OCI-LY7 (cell line): ENCODE measurements around the gene TRPM3. TPM values are rescaled to one million over a fixed set of nuclear protein-coding genes. Genes with fewer than 3 reads are reported as not detected.

Experiments
- BruUV-seq: library from RNA; stranded (reverse); fragments of 400-500 nt; replicated peaks from 2 replicates; lab custom pipeline; 2021; lab: Mats Ljungman, UMichigan
- CTCF ChIA-PET: fragments of 300-600 bp; sonication (Branson Sonifier 250); formaldehyde crosslinking; loops from one replicate; lab custom pipeline; 2022; ENCODE audit warnings: antibody characterized with exemption; ENCODE audit not compliant: unreplicated experiment; lab: Charles Lee
- POLR2A ChIA-PET: fragments of 300-600 bp; sonication (Branson Sonifier 250); formaldehyde crosslinking; loops from one replicate; lab custom pipeline; 2022; ENCODE audit warnings: antibody characterized with exemption; lab: Charles Lee
- DNase-seq: peaks from one replicate; pipeline ENCODE4 v3.0.0-alpha.2; 2015; ENCODE audit warnings: low spot score
- H2AFZ ChIP-seq: fragments of 200-600 bp; sonication (generic), shearing (Covaris generic); 2 replicates; pipeline ENCODE4 v1.6.1; 2014; ENCODE audit warnings: mild to moderate bottlenecking, antibody characterized with exemption, low read length, moderate library complexity
- H3K27ac ChIP-seq: fragments of 200-600 bp; sonication (generic); 2 replicates; pipeline ENCODE4 v1.5.1; 2014; ENCODE audit warnings: mixed run types, low read depth, mild to moderate bottlenecking, moderate library complexity, low read length, inconsistent platforms; ENCODE audit not compliant: poor library complexity, severe bottlenecking
- H3K36me3 ChIP-seq: fragments of 200-600 bp; sonication (generic); 2 replicates; pipeline ENCODE4 v1.6.1; 2014; ENCODE audit warnings: mild to moderate bottlenecking, antibody characterized with exemption, low read length, moderate library complexity, mixed read lengths; ENCODE audit not compliant: insufficient read depth
- H3K4me1 ChIP-seq: fragments of 200-600 bp; sonication (generic); 2 replicates; pipeline ENCODE4 v1.5.1; 2014; ENCODE audit warnings: mild to moderate bottlenecking, low read length; ENCODE audit not compliant: insufficient read depth, poor library complexity, severe bottlenecking
- H3K4me2 ChIP-seq: fragments of 200-600 bp; sonication (generic); 2 replicates; pipeline ENCODE4 v1.6.1; 2014; ENCODE audit warnings: mild to moderate bottlenecking, low read length
- H3K4me3 ChIP-seq: fragments of 200-600 bp; sonication (generic); 2 replicates; pipeline ENCODE4 v1.5.1; 2014; ENCODE audit warnings: mild to moderate bottlenecking, low read depth, low read length; ENCODE audit not compliant: poor library complexity, severe bottlenecking
- H3K79me2 ChIP-seq: fragments of 200-600 bp; sonication (generic); 2 replicates; pipeline ENCODE4 v1.6.1; 2016; ENCODE audit warnings: low read depth, mild to moderate bottlenecking, low read length, moderate library complexity, mixed read lengths; ENCODE audit not compliant: insufficient read depth
- H3K9me2 ChIP-seq: fragments of 200-600 bp; sonication (generic); 2 replicates; pipeline ENCODE4 v1.6.1; 2016; ENCODE audit warnings: mild to moderate bottlenecking, low read length, mixed read lengths; ENCODE audit not compliant: insufficient read depth
- H3K9me3 ChIP-seq: fragments of 200-600 bp; sonication (generic); 2 replicates; pipeline ENCODE4 v1.6.1; 2014; ENCODE audit warnings: mild to moderate bottlenecking, mixed run types, low read length, mixed read lengths
- H4K20me1 ChIP-seq: fragments of 200-600 bp; sonication (generic); 2 replicates; pipeline ENCODE4 v1.6.1; 2014; ENCODE audit warnings: mild to moderate bottlenecking, antibody characterized with exemption, low read length, moderate library complexity, mixed read lengths; ENCODE audit not compliant: insufficient read depth
- CTCF ChIP-seq: fragments of 200-600 bp; sonication (generic); conservative IDR thresholded peaks from 2 replicates; pipeline ENCODE4 v1.5.1; 2014; ENCODE audit warnings: mild to moderate bottlenecking, antibody characterized with exemption, low read length, moderate library complexity, mixed read lengths
- EZH2phosphoT487 ChIP-seq: fragments of 200-600 bp; sonication (generic); IDR thresholded peaks from 2 replicates; pipeline ENCODE4 v1.6.1; 2018; ENCODE audit warnings: low read depth, borderline replicate concordance, mild to moderate bottlenecking, mixed run types, antibody characterized with exemption, low read length, moderate library complexity, mixed read lengths
- intact Hi-C: fragments of 100-400 bp; cut with micrococcal nuclease; formaldehyde crosslinking; loops from one replicate; pipeline ENCODE4 v1.10.0; 2022; ENCODE audit not compliant: unreplicated experiment
- total RNA-seq, 2 experiments: library from RNA; depleted of rRNA in 1 of 2; stranded (reverse); fragments of >200 nt in 1 of 2; shearing (Covaris generic) in 1 of 2; gene quantifications; 2 replicates each; pipeline ENCODE4 v1.2.3, GENCODE V29; 2014 to 2022

The TRPM3 gene
- total RNA-seq, 2 experiments from 2014 or later: not detected

- no peaks in the 10 kb centered on the region for H3K36me3 ChIP-seq
- H3K9me3 ChIP-seq: no peaks in the 10 kb centered on the region
- H3K4me3 ChIP-seq: no peak overlapping the region
- CTCF ChIA-PET: no interaction called here
- no peak overlapping the region for H3K4me2 ChIP-seq
- TF ChIP-seq CTCF (no peak), EZH2phosphoT487 (no peak)
- intact Hi-C loops: no loop called here
- H3K4me1 ChIP-seq: no peaks in the 10 kb centered on the region
- BruUV-seq: no TSS peak
- no peak overlapping the region for H3K27ac ChIP-seq
- H2AFZ ChIP-seq: no peak overlapping the region
- no peak for DNase-seq
- POLR2A ChIA-PET: interaction anchor here (1.5 kb wide), 1 partner anchor 9 kb away, joined by 4 read pairs; no protein-coding TSS in a partner anchor
- H4K20me1 ChIP-seq: no peaks in the 10 kb centered on the region
- no peaks in the 10 kb centered on the region for H3K79me2 ChIP-seq
- no peaks in the 10 kb centered on the region for H3K9me2 ChIP-seq
These were observed 635.3 kb downstream of the TRPM3 start for GRCh38 chr9:70486127-70486526.

- Histone ChIP-seq H4K20me1 (no peaks in the 10 kb centered on the region), H3K9me3 (no peaks in the 10 kb centered on the region), H3K36me3 (no peaks in the 10 kb centered on the region), H3K4me2 (no peak overlapping the region), H3K4me3 (no peak overlapping the region), H3K27ac (no peak overlapping the region), H3K4me1 (no peaks in the 10 kb centered on the region), H2AFZ (no peak overlapping the region), H3K9me2 (no peaks in the 10 kb centered on the region), H3K79me2 (no peaks in the 10 kb centered on the region)
- ChIA-PET CTCF (no interaction called here), POLR2A (no interaction called here)
- no peak for DNase-seq
- intact Hi-C loops: loop anchor here (2.0 kb wide), 1 partner anchor 19 kb away; no protein-coding TSS in a partner anchor
- no peak for TF ChIP-seq EZH2phosphoT487
- no peak for TF ChIP-seq CTCF
- no TSS peak for BruUV-seq
These were observed 636.1 kb downstream of the TRPM3 start for GRCh38 chr9:70485273-70485858.
